Measurements from ENCODE around the gene RDH5.
A peak's percentile ranks its signal among the peaks of the same experiment; 100 is the strongest.

RDH5 gene

DNA sequence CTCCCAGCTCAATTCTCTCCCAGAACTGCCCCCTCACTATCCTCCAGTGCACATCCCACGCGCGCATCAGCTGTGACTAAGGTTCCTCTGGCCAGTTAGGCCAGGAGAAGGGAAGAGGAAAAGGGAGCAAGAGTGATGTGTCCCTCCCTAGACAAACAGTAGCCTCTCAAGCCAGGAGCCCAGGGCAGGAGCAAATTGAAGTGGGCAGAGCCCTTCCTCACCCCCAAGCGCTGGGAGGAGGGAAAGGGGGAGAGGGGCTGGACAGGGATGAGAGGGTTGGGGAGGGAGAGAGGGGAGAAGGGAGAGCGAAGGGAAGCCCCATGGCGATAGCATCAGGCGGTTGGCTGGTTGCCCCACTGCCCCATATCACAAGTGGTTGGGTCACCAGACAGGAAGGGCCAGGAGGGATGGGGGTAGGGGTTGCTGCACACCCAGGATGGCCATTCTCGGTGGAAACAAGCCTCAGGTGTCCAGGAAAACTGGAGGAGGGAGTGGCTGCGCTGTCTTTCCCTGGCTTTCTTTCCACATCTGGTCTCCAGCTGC lies 7.5 kb downstream of the RDH5 start:
- H3K4me3 ChIP-seq (ENCODE audit: low read depth, low read length): peak overlapping the region; percentile 83
- no peak for DNase-seq (ENCODE audit: low read depth, low spot score)
- in situ Hi-C loops (cut with HindIII; ENCODE audit: low sequenced_read_pairs): no loop called here
- TF ChIP-seq, protein P1, sequence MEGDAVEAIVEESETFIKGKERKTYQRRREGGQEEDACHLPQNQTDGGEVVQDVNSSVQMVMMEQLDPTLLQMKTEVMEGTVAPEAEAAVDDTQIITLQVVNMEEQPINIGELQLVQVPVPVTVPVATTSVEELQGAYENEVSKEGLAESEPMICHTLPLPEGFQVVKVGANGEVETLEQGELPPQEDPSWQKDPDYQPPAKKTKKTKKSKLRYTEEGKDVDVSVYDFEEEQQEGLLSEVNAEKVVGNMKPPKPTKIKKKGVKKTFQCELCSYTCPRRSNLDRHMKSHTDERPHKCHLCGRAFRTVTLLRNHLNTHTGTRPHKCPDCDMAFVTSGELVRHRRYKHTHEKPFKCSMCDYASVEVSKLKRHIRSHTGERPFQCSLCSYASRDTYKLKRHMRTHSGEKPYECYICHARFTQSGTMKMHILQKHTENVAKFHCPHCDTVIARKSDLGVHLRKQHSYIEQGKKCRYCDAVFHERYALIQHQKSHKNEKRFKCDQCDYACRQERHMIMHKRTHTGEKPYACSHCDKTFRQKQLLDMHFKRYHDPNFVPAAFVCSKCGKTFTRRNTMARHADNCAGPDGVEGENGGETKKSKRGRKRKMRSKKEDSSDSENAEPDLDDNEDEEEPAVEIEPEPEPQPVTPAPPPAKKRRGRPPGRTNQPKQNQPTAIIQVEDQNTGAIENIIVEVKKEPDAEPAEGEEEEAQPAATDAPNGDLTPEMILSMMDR (IDR thresholded peaks at IDR 0.05; ENCODE audit: low read depth, low read length): no peak

DNA sequence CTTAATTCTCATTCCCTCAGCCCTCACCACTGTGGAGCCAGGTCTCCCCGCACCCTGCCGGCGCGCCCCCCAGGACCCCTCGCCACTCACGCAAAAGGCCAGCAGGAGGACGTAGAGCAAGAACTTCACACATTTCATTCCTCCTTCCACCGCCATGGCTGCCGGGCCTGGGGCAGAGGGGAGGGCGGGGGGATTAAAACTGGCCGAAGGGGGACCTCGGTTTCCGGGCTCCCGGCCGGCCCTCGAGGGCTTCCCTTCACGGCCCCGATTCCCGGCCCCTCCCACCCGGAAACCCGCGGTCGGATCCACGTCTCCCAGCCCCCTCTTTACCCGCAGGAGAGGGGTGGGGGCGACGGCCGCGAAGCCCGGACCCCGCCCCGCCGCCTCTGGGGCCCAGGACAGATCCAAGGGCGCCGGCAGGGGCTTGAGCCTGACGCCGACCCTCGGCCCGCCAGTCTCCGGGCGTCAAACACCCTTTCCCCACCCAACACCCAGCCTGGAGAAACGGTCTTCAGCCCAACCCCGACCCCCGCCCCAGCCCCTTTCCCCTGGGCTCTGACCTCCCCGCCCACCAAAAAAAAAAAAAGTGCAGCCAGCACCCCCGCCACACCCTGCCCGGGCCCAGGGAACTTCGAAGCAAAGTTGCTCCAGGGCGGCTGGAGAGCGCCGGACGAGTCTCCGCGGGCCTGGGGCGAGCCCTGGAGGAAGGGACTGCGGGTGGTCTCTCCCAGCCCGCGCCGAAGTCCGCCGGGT lies 8.2 kb downstream of the RDH5 start:
- peak; percentile 80 for DNase-seq (ENCODE audit: low read depth, low spot score)
- TF ChIP-seq, protein P1 (IDR thresholded peaks at IDR 0.05; ENCODE audit: low read depth, low read length): no peak
- in situ Hi-C loops (cut with HindIII; ENCODE audit: low sequenced_read_pairs): no loop called here
- H3K4me3 ChIP-seq (ENCODE audit: low read depth, low read length): peak overlapping the region; percentile 83

- TF ChIP-seq, protein P1 (IDR thresholded peaks at IDR 0.05; ENCODE audit: low read depth, low read length): no peak
- H3K4me3 ChIP-seq (ENCODE audit: low read depth, low read length): peak within 1 kb of the TSS; percentile 83
- in situ Hi-C loops (cut with HindIII; ENCODE audit: low sequenced_read_pairs): no loop called here
- DNase-seq (ENCODE audit: low read depth, low spot score): peak; percentile 96
Measured at GRCh38 chr12:55728939-55729818, 9.0 kb downstream of the RDH5 start, which contains the start of gene CD63. Gene CD63, minus strand, starts transcription at chr12:55729009. Its CDS starts 668 bp downstream, at chr12:55728341.

DNA sequence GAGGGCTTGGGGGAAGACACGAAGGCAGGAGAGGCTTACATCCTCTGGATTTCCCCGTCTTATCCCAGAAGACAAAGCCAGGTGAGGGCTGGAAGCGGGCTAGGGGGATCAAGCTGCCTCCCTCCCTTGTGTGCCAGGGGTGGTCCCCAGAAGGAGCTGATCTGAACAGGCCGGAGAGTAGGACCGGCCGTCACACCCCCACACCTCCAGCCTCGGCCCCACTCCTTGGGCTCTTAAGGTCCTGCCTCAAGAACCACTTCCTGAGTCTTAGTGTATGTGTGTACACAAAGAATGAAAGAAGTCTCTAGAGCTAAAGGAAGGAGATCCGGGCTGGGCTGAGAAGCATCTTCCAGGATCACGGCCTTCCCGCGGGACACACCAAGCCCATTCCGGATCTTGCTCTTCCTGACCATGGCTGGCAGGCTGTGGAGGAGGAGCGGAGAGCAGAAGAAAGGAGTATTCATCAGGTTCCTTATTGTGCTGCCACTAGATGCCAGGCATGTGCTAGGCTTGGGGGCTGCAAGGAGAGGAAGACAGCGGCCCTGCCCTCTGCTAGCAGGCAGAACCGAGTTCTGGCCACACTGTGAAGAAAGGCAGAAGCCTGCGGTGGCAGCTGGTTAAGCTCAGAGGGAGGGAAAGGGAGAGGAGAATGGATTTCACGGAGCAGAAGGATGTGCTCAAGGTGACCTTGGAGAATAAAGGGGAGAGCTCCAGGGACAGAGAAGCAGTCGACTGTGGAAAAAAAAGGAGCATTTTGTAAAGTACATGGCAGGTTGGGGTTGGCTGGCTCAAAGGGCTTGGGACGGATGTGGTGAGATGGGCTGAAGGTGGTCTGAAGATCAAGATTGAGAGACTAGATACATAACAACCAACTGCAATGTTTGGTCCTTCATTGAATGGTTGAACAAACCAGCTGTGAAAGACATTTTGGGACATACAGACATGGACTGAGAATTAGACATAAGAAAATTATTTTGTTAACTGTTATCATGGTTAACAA lies 9.9 kb downstream of the RDH5 start:
- TF ChIP-seq, protein P1 (IDR thresholded peaks at IDR 0.05; ENCODE audit: low read depth, low read length): no peak
- in situ Hi-C loops (cut with HindIII; ENCODE audit: low sequenced_read_pairs): no loop called here
- DNase-seq (ENCODE audit: low read depth, low spot score): peak; percentile 73

DNA sequence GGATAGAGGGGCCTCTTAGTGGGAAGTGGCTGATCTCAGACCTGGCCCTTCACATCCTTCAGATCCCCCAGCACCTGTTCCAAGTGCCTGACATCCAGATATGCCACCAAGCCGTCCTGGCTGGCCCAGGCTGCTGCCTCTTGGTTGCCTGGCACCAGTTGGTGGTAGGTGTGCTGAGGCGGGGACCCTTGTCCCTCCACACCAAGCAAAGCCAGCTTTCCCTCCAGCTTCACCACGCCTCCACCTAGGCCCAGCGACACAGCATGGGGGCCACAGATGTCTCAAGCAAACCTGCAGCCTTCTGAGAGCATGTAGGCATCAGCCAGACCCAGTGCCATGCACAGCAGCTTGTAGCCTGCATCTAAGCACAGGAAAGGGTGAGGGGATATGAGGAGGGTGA lies 12.1 kb downstream of the RDH5 start:
- TF ChIP-seq, protein P1 (IDR thresholded peaks at IDR 0.05; ENCODE audit: low read depth, low read length): no peak
- in situ Hi-C loops (cut with HindIII; ENCODE audit: low sequenced_read_pairs): no loop called here
- no peak for DNase-seq (ENCODE audit: low read depth, low spot score)
- no peak overlapping the region for H3K4me3 ChIP-seq (ENCODE audit: low read depth, low read length)

More for the DNA sequence above, 9.9 kb downstream of the RDH5 start:
- H3K4me3 ChIP-seq (ENCODE audit: low read depth, low read length): peak overlapping the region; percentile 83
